Activated gamma-delta T cell treated with anti-CD3 and anti-CD28 coated beads, Interleukin-2, amount 50 U/mL, for 16 hours (primary cell): ENCODE measurements around the gene SLC7A7.
"Not testable (repeated sequence)": the region's sequence is repeated elsewhere in the genome, so short reads cannot be mapped to it uniquely, and the experiment has no call there.

Experiments
- DNase-seq: peaks from one replicate; pipeline ENCODE4 v3.0.0-alpha.2; 2020; ENCODE audit warnings: low read depth

SLC7A7 gene

DNA sequence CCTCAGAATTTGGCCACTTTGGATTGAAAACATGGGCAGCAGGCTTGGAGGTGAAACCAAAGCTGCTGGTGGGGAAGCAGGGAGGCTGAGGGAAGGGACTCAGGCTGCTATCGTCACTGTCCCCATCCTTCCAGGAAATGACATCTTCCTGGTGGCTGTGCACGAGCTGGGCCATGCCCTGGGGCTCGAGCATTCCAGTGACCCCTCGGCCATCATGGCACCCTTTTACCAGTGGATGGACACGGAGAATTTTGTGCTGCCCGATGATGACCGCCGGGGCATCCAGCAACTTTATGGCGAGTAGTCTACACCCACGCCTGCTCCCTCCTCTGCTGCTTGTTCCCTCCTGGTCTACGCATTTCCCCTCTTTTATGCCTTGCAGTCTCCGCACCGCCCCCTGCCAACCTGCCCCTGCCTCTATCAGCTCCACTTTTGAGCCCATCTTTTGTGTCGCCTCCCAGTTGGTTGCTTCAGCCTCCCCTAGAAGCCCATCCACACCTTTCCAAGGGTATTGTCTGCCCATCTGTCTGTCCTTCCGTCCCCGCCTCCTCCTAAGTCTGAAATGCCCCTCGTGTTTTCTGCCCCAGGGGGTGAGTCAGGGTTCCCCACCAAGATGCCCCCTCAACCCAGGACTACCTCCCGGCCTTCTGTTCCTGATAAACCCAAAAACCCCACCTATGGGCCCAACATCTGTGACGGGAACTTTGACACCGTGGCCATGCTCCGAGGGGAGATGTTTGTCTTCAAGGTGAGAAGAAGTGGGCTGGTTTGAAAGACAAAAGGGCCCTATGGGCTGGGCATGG, 28.1 kb upstream of the SLC7A7 start:
- no peak for DNase-seq

DNA sequence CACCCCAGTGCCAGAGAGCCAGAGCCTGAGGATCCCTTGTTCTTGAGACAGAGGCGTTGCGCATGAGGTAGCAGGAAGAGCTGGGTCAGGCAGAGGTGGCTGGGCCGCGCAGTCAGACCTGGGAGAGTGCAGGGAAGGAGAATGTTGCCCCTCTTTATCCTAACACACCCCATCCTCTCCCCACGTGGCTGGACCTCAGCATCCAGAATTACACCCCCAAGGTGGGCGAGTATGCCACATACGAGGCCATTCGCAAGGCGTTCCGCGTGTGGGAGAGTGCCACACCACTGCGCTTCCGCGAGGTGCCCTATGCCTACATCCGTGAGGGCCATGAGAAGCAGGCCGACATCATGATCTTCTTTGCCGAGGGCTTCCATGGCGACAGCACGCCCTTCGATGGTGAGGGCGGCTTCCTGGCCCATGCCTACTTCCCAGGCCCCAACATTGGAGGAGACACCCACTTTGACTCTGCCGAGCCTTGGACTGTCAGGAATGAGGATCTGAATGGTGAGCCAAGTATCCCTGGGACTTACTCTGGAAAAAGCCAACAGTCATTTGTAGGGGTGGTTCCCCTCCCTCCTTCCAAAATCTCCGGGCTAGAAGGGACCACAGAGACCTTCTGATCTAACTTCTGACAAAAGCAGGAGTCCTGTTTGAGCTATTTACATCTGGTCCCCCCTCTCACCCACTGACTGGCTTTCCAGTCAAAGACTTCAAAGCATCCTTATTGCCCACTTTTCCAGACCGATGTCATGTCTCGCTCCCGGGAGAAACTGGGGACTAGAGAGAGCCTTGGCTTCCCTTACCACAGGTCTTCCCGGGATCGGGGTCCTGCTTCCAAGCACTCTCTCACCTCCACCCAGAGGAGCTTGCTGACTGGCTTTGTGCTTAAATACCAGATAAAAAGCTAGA, 27.2 kb upstream of the SLC7A7 start:
- DNase-seq, result no peak

DNA sequence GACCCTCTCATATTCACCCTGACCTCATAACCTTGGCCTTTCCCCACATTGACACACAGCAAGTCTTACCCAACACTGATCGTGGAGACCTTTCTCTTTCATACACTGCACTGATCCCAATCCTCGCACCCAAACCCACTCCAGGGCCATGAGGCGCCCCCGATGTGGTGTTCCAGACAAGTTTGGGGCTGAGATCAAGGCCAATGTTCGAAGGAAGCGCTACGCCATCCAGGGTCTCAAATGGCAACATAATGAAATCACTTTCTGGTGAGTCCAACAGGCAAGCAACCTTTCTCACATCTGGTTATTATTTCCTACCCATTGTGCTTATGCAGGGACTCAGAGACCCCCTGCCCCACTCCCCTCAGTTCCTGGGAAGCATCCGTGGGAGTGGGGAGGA, 26.5 kb upstream of the SLC7A7 start:
- no peak for DNase-seq

- no peak for DNase-seq
Measured at GRCh38 chr14:22841311-22841710, 26.1 kb upstream of the SLC7A7 start.

DNA sequence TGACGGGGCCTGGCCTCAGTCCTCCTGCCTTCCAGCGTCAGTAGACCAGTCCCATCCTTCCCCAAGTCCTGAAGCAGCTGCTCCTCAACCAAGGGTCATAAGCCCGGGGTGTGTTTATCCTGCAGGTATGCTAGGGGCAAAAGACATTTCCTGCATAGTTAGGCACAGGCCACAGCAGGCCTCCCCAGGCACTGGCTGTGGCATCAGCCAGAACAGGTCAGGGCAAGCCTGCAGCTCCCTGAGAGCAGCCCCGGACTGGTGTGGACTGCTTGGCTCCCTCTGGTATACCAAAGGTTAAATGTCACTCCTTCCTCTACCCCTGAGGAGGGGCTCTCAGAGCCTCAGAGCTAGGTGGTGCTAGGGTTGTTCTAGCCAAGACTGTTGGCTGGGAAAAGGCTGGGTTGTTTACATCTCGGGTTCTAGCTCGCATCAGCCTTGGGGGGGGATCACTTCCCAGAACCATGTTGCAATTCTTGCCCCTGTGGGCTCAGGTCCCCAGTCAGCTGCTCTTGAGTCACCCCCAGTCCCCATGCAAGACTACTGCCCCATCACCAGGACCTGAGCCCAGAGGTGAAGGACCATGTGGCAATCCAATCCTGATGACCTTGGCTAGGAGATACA, 24.0 kb upstream of the SLC7A7 start:
- DNase-seq, result no peak

GRCh38 chr14:22838631-22839041, 23.4 kb upstream of the SLC7A7 start:
- no peak for DNase-seq

DNA sequence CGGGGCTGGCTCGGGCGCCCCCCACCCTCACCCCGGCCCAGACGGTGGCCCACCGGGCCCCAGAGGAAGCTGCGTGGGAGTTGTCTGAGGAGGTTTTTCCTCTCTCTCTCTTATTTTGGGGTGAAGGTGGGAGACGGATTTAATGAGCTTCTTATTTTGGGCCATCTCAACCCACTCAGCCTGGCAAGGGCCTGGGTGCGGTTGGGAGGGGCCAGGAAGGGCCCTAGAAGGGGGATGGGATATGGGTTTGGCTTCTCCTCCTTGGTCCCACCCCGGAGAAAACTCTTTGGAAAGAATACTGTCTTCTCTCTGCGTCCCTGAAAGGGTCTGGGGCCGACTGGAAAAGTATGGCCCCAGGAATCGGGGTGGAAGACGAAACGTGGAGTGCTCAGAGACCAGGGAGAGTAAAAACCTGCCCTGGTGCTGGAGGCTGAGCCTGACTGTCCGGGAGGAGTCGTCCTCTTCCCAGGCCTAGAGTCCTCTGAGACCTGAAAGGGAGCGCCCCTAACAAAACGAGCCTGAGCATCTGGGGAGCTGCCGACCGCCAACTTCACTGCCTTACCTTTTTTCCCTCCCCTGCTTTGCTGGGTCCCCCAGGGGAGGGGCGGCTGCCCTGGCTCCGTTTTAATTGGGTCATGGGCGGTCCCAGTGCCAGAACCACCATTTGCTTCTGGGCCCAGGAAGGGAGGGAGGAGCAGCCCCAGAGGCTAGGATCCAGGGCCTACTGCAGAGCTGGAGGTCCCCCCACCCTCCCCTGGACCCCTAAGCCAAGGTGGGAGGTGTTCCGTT, 22.7 kb upstream of the SLC7A7 start:
- DNase-seq, result no peak

- DNase-seq, result no peak
Measured at GRCh38 chr14:22837114-22837749, 22.0 kb upstream of the SLC7A7 start.

GRCh38 chr14:22836301-22837113, 21.3 kb upstream of the SLC7A7 start, which contains the start of gene MMP14:
MMP14 (plus strand) TSS chr14:22836585; CDS start chr14:22836818, 233 bp downstream.
- DNase-seq, result no peak

GRCh38 chr14:22835505-22835904, 20.3 kb upstream of the SLC7A7 start:
- no peak for DNase-seq

- DNase-seq, result no peak
Measured at GRCh38 chr14:22830443-22831010, 15.3 kb upstream of the SLC7A7 start.

DNA sequence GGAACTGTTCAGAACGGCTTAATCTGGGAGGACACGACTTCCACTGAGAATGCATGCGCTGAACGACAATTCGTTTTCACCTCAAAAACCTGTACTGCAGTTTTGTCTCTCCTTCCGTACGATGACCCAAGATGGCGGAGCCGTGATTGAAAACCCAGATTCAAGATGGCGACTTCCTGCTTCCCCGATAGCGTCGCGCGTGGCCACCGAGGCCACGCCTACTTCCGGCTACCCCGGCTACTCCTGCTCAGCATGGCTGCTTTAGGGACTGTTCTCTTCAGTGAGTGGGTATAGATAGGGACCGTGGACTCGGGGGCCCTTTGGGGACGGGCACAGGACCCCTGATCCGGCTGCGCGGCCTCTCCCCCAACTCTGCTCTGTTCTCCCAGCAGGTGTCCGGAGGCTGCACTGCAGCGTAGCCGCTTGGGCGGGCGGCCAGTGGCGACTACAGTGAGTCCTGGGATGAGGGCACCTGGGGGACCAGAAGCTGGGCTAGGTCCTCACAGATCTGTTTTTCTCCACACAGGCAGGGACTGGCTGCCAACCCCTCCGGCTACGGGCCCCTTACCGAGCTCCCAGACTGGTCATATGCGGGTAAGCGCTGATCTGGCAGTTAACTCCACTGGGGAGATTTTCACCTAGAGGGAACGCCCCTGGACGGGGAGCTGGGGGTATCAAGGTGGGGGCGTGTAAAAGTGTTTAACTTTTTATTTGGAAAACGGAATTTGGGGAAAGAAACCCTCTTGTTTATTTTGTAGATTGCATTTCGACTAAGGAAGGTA, 14.6 kb upstream of the SLC7A7 start, which contains the start of gene MRPL52:
Gene MRPL52, plus strand, starts transcription at position 227 of the 782 bp plus-strand sequence. Its CDS starts 26 bp downstream, at position 253.
- peak; percentile 82 for DNase-seq

DNA sequence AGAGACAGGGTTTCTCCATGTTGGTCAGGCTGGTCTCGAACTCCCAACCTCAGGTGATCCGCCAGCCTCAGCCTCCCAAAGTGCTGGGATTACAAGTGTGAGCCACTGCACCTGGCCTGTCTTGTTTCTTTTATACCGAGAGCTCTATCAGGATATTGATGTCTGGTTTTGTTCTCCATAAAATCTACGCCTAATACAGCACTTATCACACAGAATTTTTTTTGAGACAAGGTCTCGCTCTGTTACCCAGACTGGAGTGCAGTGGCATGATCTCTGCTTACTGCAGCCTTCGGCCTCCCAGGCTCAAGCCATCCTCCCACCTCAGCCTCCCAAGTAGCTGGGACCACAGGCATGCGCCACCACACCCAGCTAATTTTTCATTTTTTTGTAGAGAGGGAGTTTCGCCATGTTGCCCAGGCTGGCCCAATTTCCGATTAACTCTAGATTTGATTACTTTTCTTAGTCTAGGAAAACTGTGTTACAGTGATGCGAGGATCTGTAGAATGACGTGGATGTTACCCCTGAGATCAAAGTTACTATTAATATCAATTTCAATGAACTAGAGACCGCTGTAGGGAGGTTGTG, 13.9 kb upstream of the SLC7A7 start:
- DNase-seq, result not testable (repeated sequence)

- DNase-seq, result no peak
Measured at GRCh38 chr14:22824711-22825359, 9.6 kb upstream of the SLC7A7 start.

- peak; percentile 52 for DNase-seq
Measured at GRCh38 chr14:22822571-22823098, 7.4 kb upstream of the SLC7A7 start.

DNA sequence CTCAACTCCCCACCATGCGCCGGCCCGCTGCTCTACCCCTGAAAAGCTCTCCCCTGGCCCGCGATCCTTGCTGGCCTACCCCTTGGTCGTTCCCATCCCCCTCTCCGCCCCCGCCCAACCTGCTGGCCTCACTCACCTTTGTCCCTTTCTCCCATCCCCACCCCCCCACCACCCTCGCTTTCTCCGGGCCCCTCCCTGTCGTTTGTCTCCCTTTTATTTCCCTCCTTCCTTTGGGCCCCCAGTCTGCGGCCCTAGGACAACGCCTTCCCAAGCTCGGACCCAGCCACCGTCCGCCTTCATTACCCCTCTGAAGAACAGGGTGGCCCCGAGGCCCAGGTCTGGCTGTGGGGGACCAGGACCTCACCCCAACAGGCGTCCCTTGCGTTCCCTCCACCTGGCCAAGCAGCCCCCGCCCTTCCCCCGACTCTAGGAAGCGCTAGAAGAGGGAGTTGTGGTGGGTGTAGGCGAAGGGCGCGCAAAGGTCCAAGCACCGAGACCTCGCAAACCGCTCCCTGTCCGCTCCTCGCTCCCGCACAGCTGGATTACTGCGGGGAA, 6.9 kb upstream of the SLC7A7 start:
- no peak for DNase-seq

DNA sequence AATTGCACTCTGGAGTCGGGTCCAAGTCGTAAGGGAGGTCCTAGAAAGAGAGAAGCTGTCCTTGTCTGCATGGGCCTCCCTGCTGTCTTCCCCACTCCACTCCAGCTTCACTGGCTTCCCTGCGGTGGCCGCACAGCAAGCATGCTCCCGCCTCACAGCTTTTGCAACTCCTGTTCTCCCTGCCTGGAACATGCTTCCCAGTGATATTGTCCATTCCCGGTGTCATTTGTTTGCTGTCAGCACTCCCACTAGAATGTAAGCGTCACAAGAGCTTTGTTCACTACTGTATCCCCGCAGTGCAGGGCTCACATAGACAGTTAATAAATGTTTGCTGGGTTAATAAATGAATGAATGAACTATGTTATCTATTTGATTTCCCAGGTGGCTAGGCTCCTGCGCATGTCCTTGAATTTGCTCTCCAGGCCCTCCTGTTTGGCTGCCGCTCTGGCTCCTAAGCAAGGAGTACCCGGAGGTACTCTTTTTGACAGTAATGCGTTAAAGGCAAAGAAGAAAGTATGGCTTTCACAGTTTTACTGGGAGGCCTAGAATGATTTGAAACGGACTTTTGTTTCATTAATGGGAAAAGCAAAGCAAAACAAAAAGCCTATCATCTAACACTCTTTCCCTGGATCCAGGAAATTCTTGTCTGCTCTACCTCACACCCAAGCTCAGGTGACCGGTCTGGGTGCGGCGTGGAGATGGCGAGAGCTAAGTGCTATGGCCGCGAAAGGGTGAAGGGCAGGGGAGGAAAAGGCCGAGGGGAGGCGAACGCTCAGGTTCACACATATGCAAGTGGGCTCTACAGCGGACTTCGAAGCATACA, 6.2 kb upstream of the SLC7A7 start:
- DNase-seq, result no peak
